HepG2 (cell line): ENCODE data around the gene CKB. TPM values are rescaled to one million over a fixed set of nuclear protein-coding genes. Genes with fewer than 3 reads are reported as not detected.

ENCODE experiments used
- BATF2 ChIP-seq: sonication (generic); formaldehyde crosslinking; IDR thresholded peaks from 2 replicates; pipeline ENCODE4 v1.8.0; 2022; ENCODE audit warnings: mild to moderate bottlenecking, missing genetic modification reagents, moderate library complexity
- CHD2 ChIP-seq: IDR thresholded peaks from 2 replicates; pipeline ENCODE4 v1.6.1; 2011; ENCODE audit warnings: low read depth, low read length, improper control_type of control experiment
- GPBP1L1 ChIP-seq: sonication (generic); formaldehyde crosslinking; IDR thresholded peaks from 2 replicates; pipeline ENCODE4 v1.5.0; 2020; ENCODE audit warnings: mild to moderate bottlenecking, missing genetic modification reagents
- NFKBIZ ChIP-seq: IDR thresholded peaks from 2 replicates; pipeline ENCODE4 v1.6.1; 2018; ENCODE audit warnings: missing genetic modification reagents, missing compliant biosample characterization
- NR0B2 ChIP-seq: sonication (generic); formaldehyde crosslinking; IDR thresholded peaks from 2 replicates; pipeline ENCODE4 v1.4.0; 2020; ENCODE audit warnings: mild to moderate bottlenecking, missing genetic modification reagents
- NR2F2 ChIP-seq: IDR thresholded peaks from 2 replicates; pipeline ENCODE4 v1.6.1; 2012; ENCODE audit warnings: low read depth, inconsistent platforms, borderline replicate concordance
- PITX1 ChIP-seq: sonication (generic); formaldehyde crosslinking; IDR thresholded peaks from 2 replicates; pipeline ENCODE4 v1.5.1; 2020; ENCODE audit warnings: mild to moderate bottlenecking, missing genetic modification reagents
- REST ChIP-seq, 2 experiments: IDR thresholded peaks; 2 replicates each; pipeline ENCODE4 v1.6.1; 2011 to 2012; ENCODE audit warnings: low read length in 2 of 2, borderline replicate concordance in 1 of 2, low read depth in 1 of 2, mild to moderate bottlenecking in 1 of 2, moderate library complexity in 1 of 2
- SIX1 ChIP-seq: sonication (generic); formaldehyde crosslinking; IDR thresholded peaks from 2 replicates; pipeline ENCODE4 v1.4.0; 2020; ENCODE audit warnings: missing genetic modification reagents, borderline replicate concordance
- ZBED4 ChIP-seq: sonication (generic); formaldehyde crosslinking; IDR thresholded peaks from 2 replicates; pipeline ENCODE4 v1.4.0; 2020; ENCODE audit warnings: missing genetic modification reagents, borderline replicate concordance
- ZNF280D ChIP-seq: sonication (generic); formaldehyde crosslinking; IDR thresholded peaks from 2 replicates; pipeline ENCODE4 v1.5.1; 2020; ENCODE audit warnings: mild to moderate bottlenecking, missing genetic modification reagents
- polyA plus RNA-seq, 8 experiments: library from polyadenylated mRNA; depleted of rRNA in 3 of 8; stranded (reverse) in 7 of 8; unstranded in 1 of 8; fragments of >200 nt; fragmentation: Illumina TruSeq in 4 of 8; extraction: Trizol in 4 of 8; gene quantifications; 2 replicates each; pipeline versions ENCODE4 v1.2.1 to v1.2.3, GENCODE V29; 2011 to 2016; ENCODE audit warnings: low read depth in 4 of 8, missing spikeins in 1 of 8, mixed read lengths in 1 of 8; ENCODE audit not compliant: insufficient read depth in 1 of 8
- total RNA-seq, 5 experiments: library from RNA; depleted of rRNA; stranded (reverse); fragments of >200 nt; fragmentation: Illumina TruSeq; extraction: Trizol; gene quantifications; 2 replicates each; pipeline ENCODE4 v1.2.3, GENCODE V29; 2016; ENCODE audit warnings: low read depth in 1 of 5

CKB gene
- total and polyA plus RNA-seq, 2 of the 13 experiments (the other 11 are each of a cell fraction or from before 2014, with no cell fraction given), result 82.3 to 217 TPM

- TF ChIP-seq NR2F2 (peak; percentile 28; the same call in 1 of the 2 replicates), ZNF280D (CRISPR knock-in tag) (no peak), BATF2 (no peak), NR0B2 (CRISPR knock-in tag) (no peak), GPBP1L1 (CRISPR knock-in tag) (no peak), ZBED4 (CRISPR knock-in tag) (peak; percentile 75; the same call in 1 of the 2 replicates), CHD2 (no peak), REST (IDR thresholded peaks at IDR 0.05; ENCODE audit: borderline replicate concordance in 1 of 2, low read depth in 1 of 2, low read length in 2 of 2) (no peak), PITX1 (peak; percentile 36; the same call in 1 of the 2 replicates), NFKBIZ (no peak), SIX1 (CRISPR knock-in tag) (0 out of 2 replicates have a peak, but pooled peaks have one; percentile 13)
Observed at GRCh38 chr14:103526247-103526913, 3.8 kb upstream of the CKB start (continued).
